Measurements from ENCODE around the gene RNF212B.

DNA sequence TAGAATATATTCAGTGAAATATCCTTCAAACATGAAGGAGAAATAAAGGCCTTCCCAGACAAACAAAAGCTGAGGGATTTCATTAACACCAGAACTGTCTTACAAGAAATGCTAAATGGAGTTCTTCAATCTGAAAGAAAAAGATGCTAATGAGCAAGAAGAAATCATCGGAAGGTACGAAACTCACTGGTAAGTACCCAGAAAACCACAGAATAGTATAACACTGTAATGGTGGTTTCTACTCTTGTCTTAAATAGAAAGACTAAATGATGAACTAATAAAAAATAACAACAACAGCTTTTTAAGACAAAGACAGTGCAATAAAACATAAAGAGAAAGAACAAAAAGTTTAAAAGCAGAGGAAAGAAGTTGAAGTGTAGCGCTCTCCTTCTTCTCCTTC lies 18.7 kb upstream of the RNF212B start:
- TF ChIP-seq, protein P1, sequence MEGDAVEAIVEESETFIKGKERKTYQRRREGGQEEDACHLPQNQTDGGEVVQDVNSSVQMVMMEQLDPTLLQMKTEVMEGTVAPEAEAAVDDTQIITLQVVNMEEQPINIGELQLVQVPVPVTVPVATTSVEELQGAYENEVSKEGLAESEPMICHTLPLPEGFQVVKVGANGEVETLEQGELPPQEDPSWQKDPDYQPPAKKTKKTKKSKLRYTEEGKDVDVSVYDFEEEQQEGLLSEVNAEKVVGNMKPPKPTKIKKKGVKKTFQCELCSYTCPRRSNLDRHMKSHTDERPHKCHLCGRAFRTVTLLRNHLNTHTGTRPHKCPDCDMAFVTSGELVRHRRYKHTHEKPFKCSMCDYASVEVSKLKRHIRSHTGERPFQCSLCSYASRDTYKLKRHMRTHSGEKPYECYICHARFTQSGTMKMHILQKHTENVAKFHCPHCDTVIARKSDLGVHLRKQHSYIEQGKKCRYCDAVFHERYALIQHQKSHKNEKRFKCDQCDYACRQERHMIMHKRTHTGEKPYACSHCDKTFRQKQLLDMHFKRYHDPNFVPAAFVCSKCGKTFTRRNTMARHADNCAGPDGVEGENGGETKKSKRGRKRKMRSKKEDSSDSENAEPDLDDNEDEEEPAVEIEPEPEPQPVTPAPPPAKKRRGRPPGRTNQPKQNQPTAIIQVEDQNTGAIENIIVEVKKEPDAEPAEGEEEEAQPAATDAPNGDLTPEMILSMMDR (IDR thresholded peaks at IDR 0.05), result no peak
- TF ChIP-seq POLR2AphosphoS5 (IDR thresholded peaks at IDR 0.05), result no peak
- TF ChIP-seq POLR2A (IDR thresholded peaks at IDR 0.05), result no peak
